WERI-Rb-1 (cell line): ENCODE measurements around the gene P2RY14.

Experiments
- DNase-seq: peaks from one replicate; pipeline ENCODE4 v3.0.0-alpha.2; 2020
- H3K27ac ChIP-seq: fragments of 250-450 bp; sonication (Bioruptor Pico); 2 replicates; pipeline ENCODE4 v1.5.1; 2020; ENCODE audit warnings: mild to moderate bottlenecking, moderate library complexity
- H3K27me3 ChIP-seq: fragments of 250-450 bp; sonication (Bioruptor Pico); 2 replicates; pipeline ENCODE4 v1.5.1; 2021; ENCODE audit warnings: mild to moderate bottlenecking, low read depth, moderate library complexity; ENCODE audit not compliant: insufficient read depth, severe bottlenecking
- H3K36me3 ChIP-seq: fragments of 250-450 bp; sonication (Bioruptor Pico); 2 replicates; pipeline ENCODE4 v1.5.1; 2020; ENCODE audit warnings: mild to moderate bottlenecking, moderate library complexity
- H3K4me3 ChIP-seq: 2 replicates; pipeline ENCODE4 v1.5.1; 2011; ENCODE audit warnings: low read depth, mild to moderate bottlenecking, control low read depth, low read length
- H3K9me3 ChIP-seq: fragments of 250-450 bp; sonication (Bioruptor Pico); 2 replicates; pipeline ENCODE4 v1.5.1; 2021; ENCODE audit warnings: mild to moderate bottlenecking, moderate library complexity; ENCODE audit not compliant: severe bottlenecking
- TF ChIP-seq, protein P1 (sequence below): IDR thresholded peaks from 2 replicates; pipeline ENCODE4 v1.5.1; 2011; ENCODE audit warnings: low read depth, mild to moderate bottlenecking, control low read depth, inconsistent platforms, low read length

P2RY14 gene

GRCh38 chr3:151276038-151276686 lies 2.2 kb downstream of the P2RY14 start:
- TF ChIP-seq, protein P1, sequence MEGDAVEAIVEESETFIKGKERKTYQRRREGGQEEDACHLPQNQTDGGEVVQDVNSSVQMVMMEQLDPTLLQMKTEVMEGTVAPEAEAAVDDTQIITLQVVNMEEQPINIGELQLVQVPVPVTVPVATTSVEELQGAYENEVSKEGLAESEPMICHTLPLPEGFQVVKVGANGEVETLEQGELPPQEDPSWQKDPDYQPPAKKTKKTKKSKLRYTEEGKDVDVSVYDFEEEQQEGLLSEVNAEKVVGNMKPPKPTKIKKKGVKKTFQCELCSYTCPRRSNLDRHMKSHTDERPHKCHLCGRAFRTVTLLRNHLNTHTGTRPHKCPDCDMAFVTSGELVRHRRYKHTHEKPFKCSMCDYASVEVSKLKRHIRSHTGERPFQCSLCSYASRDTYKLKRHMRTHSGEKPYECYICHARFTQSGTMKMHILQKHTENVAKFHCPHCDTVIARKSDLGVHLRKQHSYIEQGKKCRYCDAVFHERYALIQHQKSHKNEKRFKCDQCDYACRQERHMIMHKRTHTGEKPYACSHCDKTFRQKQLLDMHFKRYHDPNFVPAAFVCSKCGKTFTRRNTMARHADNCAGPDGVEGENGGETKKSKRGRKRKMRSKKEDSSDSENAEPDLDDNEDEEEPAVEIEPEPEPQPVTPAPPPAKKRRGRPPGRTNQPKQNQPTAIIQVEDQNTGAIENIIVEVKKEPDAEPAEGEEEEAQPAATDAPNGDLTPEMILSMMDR = no peak
- Histone ChIP-seq H3K4me3 (no peak overlapping the region), H3K27ac (no peak overlapping the region), H3K27me3 (no peaks in the 10 kb centered on the region), H3K9me3 (no peaks in the 10 kb centered on the region), H3K36me3 (no peaks in the 10 kb centered on the region)
- no peak for DNase-seq

DNA sequence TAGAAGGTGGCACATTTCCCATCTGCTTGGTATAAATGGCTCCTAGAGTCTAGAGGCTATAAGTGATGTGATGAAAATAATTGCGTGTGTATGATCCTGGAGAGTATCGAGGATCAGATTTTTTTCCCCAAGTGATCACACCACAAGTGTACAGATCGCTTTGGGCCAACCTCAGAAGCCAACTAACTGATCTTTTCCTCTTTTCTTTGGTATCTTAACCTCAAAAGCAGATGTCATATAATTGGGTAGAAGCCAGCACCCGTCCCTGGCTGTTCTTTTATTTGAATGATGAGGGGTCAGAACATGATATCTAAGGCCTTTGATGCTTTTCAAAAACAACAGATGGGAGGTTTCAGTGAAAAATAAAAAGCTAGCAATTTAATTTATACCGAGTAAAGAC lies 3.3 kb downstream of the P2RY14 start:
- H3K27ac ChIP-seq = no peak overlapping the region
- DNase-seq = no peak
- H3K4me3 ChIP-seq = no peak overlapping the region
- H3K27me3 ChIP-seq = no peaks in the 10 kb centered on the region
- H3K36me3 ChIP-seq = no peaks in the 10 kb centered on the region
- TF ChIP-seq, protein P1 = no peak
- H3K9me3 ChIP-seq = no peaks in the 10 kb centered on the region

- Histone ChIP-seq H3K36me3 (no peaks in the 10 kb centered on the region), H3K9me3 (no peaks in the 10 kb centered on the region), H3K4me3 (no peak overlapping the region), H3K27me3 (no peaks in the 10 kb centered on the region), H3K27ac (no peak overlapping the region)
- DNase-seq = no peak
- TF ChIP-seq, protein P1 = no peak
These were observed 8.7 kb downstream of the P2RY14 start for GRCh38 chr3:151269631-151270030.

- TF ChIP-seq, protein P1 = no peak
- no peak overlapping the region for H3K27ac ChIP-seq
- H3K4me3 ChIP-seq = no peak overlapping the region
- H3K9me3 ChIP-seq = no peaks in the 10 kb centered on the region
- H3K36me3 ChIP-seq = no peaks in the 10 kb centered on the region
- no peak for DNase-seq
- H3K27me3 ChIP-seq = no peaks in the 10 kb centered on the region
These were observed 9.8 kb downstream of the P2RY14 start for GRCh38 chr3:151268267-151269235.

DNA sequence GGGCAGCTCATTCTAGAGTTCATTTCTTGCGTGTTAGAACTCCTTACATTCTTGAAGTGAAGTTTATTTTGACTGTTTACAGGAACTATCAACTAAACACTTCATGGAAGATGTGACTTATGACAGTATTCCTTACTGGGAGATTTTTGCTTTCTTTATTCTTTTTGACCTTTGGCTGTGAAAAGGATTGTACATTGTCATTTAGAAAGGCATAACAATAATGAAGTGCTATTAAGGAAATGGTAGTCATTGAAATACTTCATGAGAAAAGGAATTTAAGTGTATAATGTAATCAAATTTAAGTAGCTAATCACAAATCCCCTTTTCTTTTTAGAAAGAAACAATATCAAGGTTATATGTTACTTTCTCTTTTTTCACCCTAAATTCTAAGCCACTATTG lies 11.3 kb downstream of the P2RY14 start:
- H3K27ac ChIP-seq = no peak overlapping the region
- H3K4me3 ChIP-seq = no peak overlapping the region

More for the DNA sequence above, 11.3 kb downstream of the P2RY14 start:
- H3K36me3 ChIP-seq = no peaks in the 10 kb centered on the region
- no peaks in the 10 kb centered on the region for H3K27me3 ChIP-seq
- no peak for DNase-seq
- H3K9me3 ChIP-seq = no peaks in the 10 kb centered on the region
- TF ChIP-seq, protein P1 = no peak
